HepG2 (cell line): Measurements from ENCODE around the gene ACD. TPM values are rescaled to one million over a fixed set of nuclear protein-coding genes. Genes with fewer than 3 reads are reported as not detected.

Source experiments
- CEBPG ChIP-seq: IDR thresholded peaks from 2 replicates; pipeline ENCODE4 v1.6.1; 2016
- FOXA3 ChIP-seq: IDR thresholded peaks from 2 replicates; pipeline ENCODE4 v1.6.1; 2016; ENCODE audit warnings: missing genetic modification reagents, missing compliant biosample characterization
- MED8 ChIP-seq: sonication (generic); formaldehyde crosslinking; IDR thresholded peaks from 2 replicates; pipeline ENCODE4 v1.8.1; 2023; ENCODE audit warnings: mild to moderate bottlenecking, missing genetic modification reagents; ENCODE audit not compliant: insufficient replicate concordance
- MZF1 ChIP-seq: sonication (generic); formaldehyde crosslinking; IDR thresholded peaks from 2 replicates; pipeline ENCODE4 v1.8.1; 2023; ENCODE audit warnings: mild to moderate bottlenecking, missing genetic modification reagents, borderline replicate concordance
- PHF20 ChIP-seq: sonication (generic); formaldehyde crosslinking; IDR thresholded peaks from 2 replicates; pipeline ENCODE4 v1.5.0; 2020; ENCODE audit warnings: mild to moderate bottlenecking, missing genetic modification reagents
- RBAK ChIP-seq: sonication (generic); formaldehyde crosslinking; IDR thresholded peaks from 2 replicates; pipeline ENCODE4 v1.5.1; 2020; ENCODE audit warnings: mild to moderate bottlenecking, missing genetic modification reagents
- TSC22D2 ChIP-seq: sonication (generic); formaldehyde crosslinking; IDR thresholded peaks from 2 replicates; pipeline ENCODE4 v1.5.1; 2020; ENCODE audit warnings: missing genetic modification reagents, mild to moderate bottlenecking, borderline replicate concordance
- ZNF761 ChIP-seq: sonication (generic); formaldehyde crosslinking; conservative IDR thresholded peaks from 2 replicates; pipeline ENCODE4 v1.4.0; 2020; ENCODE audit warnings: mild to moderate bottlenecking, missing genetic modification reagents
- polyA plus RNA-seq, 8 experiments: library from polyadenylated mRNA; depleted of rRNA in 3 of 8; stranded (reverse) in 7 of 8; unstranded in 1 of 8; fragments of >200 nt; fragmentation: Illumina TruSeq in 4 of 8; extraction: Trizol in 4 of 8; gene quantifications; 2 replicates each; pipeline versions ENCODE4 v1.2.1 to v1.2.3, GENCODE V29; 2011 to 2016; ENCODE audit warnings: low read depth in 4 of 8, missing spikeins in 1 of 8, mixed read lengths in 1 of 8; ENCODE audit not compliant: insufficient read depth in 1 of 8
- total RNA-seq, 5 experiments: library from RNA; depleted of rRNA; stranded (reverse); fragments of >200 nt; fragmentation: Illumina TruSeq; extraction: Trizol; gene quantifications; 2 replicates each; pipeline ENCODE4 v1.2.3, GENCODE V29; 2016; ENCODE audit warnings: low read depth in 1 of 5
- TF ChIP-seq, protein P1 (sequence below): sonication (generic); formaldehyde crosslinking; IDR thresholded peaks from 2 replicates; pipeline ENCODE4 v1.5.1; 2020; ENCODE audit warnings: missing genetic modification reagents, mild to moderate bottlenecking, borderline replicate concordance
- TF ChIP-seq, protein P2 (sequence below), 2 experiments: fragments of 450-650 bp in 1 of 2; sonication (generic) in 1 of 2; formaldehyde crosslinking in 1 of 2; IDR thresholded peaks; 2 replicates each; pipeline versions ENCODE4 v1.6.1 to v1.8.0; 2016 to 2022; ENCODE audit warnings: antibody characterized with exemption in 1 of 2, mild to moderate bottlenecking in 1 of 2, missing genetic modification reagents in 1 of 2
- TF ChIP-seq, protein P3 (sequence below): sonication (generic); formaldehyde crosslinking; IDR thresholded peaks from 2 replicates; pipeline ENCODE4 v1.4.0; 2020; ENCODE audit warnings: missing genetic modification reagents

Gene ACD
- total and polyA plus RNA-seq, 2 of the 13 experiments (the other 11 are each of a cell fraction or from before 2014, with no cell fraction given): 32.6 to 38.3 TPM

DNA sequence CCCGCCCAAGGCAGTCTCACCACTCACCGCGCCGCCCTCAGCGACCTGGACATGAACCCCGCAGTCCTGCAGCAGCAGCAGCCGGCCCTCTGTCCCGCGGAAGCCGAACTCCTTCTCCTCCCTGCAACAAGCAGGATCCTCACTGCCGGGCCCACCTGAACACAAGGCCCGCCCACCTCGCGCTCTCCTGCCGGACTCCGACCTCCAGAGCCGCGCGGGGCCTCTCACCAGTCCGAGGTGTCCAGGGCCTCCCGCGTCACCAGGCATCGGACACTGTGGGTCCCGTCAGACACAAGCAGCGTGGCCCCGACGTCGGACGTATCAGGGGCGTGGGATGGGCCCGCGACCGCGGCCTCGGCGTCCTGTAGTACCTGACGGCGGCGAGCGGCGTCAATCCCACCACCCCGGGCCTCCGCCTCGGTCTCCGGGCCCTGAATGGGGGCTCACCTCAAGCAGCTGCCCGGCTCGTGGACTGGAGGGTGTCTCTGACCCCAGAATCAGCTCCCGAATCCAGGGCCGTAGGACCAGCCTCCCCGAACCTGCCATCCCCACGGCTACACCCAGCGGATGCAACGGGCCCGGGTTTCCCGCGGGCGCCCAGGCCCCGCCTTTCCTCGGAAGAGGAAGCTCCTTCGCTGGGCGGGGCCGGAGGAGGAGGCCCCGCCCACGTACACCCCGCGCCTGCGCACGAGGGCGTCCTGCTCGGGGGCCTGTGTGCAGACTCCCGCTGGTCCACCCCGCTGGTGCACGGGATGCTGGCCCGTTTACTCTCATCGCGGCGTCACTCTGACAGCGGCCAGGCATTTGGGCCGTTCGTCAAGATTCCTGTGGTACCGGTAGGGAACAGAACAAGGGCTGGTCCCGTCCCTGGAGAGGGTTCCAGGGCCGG is at the start of gene ACD (continued):
- TF ChIP-seq, protein P1, sequence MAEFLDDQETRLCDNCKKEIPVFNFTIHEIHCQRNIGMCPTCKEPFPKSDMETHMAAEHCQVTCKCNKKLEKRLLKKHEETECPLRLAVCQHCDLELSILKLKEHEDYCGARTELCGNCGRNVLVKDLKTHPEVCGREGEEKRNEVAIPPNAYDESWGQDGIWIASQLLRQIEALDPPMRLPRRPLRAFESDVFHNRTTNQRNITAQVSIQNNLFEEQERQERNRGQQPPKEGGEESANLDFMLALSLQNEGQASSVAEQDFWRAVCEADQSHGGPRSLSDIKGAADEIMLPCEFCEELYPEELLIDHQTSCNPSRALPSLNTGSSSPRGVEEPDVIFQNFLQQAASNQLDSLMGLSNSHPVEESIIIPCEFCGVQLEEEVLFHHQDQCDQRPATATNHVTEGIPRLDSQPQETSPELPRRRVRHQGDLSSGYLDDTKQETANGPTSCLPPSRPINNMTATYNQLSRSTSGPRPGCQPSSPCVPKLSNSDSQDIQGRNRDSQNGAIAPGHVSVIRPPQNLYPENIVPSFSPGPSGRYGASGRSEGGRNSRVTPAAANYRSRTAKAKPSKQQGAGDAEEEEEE (CRISPR knock-in tag): peak; percentile 57; the same call in 1 of the 2 replicates
- TF ChIP-seq TSC22D2 (CRISPR knock-in tag) (no peak), RBAK (no peak), ZNF761 (peak; percentile 83; the same call in 1 of the 2 replicates), MZF1 (CRISPR knock-in tag) (peak; percentile 89; the same call in 1 of the 2 replicates), MED8 (CRISPR knock-in tag) (peak; percentile 47), CEBPG (CRISPR knock-in tag) (no peak), FOXA3 (CRISPR knock-in tag) (peak; percentile 2; the same call in 1 of the 2 replicates), PHF20 (CRISPR knock-in tag) (peak; percentile 76)
- TF ChIP-seq, protein P2, sequence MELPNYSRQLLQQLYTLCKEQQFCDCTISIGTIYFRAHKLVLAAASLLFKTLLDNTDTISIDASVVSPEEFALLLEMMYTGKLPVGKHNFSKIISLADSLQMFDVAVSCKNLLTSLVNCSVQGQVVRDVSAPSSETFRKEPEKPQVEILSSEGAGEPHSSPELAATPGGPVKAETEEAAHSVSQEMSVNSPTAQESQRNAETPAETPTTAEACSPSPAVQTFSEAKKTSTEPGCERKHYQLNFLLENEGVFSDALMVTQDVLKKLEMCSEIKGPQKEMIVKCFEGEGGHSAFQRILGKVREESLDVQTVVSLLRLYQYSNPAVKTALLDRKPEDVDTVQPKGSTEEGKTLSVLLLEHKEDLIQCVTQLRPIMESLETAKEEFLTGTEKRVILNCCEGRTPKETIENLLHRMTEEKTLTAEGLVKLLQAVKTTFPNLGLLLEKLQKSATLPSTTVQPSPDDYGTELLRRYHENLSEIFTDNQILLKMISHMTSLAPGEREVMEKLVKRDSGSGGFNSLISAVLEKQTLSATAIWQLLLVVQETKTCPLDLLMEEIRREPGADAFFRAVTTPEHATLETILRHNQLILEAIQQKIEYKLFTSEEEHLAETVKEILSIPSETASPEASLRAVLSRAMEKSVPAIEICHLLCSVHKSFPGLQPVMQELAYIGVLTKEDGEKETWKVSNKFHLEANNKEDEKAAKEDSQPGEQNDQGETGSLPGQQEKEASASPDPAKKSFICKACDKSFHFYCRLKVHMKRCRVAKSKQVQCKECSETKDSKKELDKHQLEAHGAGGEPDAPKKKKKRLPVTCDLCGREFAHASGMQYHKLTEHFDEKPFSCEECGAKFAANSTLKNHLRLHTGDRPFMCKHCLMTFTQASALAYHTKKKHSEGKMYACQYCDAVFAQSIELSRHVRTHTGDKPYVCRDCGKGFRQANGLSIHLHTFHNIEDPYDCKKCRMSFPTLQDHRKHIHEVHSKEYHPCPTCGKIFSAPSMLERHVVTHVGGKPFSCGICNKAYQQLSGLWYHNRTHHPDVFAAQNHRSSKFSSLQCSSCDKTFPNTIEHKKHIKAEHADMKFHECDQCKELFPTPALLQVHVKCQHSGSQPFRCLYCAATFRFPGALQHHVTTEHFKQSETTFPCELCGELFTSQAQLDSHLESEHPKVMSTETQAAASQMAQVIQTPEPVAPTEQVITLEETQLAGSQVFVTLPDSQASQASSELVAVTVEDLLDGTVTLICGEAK (IDR thresholded peaks at IDR 0.05): no peak
- TF ChIP-seq, protein P2 (CRISPR knock-in tag; IDR thresholded peaks at IDR 0.05): no peak
- TF ChIP-seq, protein P3, sequence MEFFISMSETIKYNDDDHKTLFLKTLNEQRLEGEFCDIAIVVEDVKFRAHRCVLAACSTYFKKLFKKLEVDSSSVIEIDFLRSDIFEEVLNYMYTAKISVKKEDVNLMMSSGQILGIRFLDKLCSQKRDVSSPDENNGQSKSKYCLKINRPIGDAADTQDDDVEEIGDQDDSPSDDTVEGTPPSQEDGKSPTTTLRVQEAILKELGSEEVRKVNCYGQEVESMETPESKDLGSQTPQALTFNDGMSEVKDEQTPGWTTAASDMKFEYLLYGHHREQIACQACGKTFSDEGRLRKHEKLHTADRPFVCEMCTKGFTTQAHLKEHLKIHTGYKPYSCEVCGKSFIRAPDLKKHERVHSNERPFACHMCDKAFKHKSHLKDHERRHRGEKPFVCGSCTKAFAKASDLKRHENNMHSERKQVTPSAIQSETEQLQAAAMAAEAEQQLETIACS (CRISPR knock-in tag): peak; percentile 35; the same call in 1 of the 2 replicates
